G401.6 (cell line): ENCODE data around the gene ZMIZ1.

Experiments used
- FAIRE-seq: peaks from 2 replicates; lab custom pipeline; 2012; peaks lifted over from hg19 to GRCh38; lab: Jason Lieb, UNC

Gene ZMIZ1

GRCh38 chr10:79067241-79068202 is 1.2 kb upstream of the ZMIZ1 start:
- no peak for FAIRE-seq

GRCh38 chr10:79068203-79068561 is 584 bp upstream of the ZMIZ1 start:
- no peak for FAIRE-seq

- no peak for FAIRE-seq
These were observed 737 bp downstream of the ZMIZ1 start for GRCh38 chr10:79069325-79070080.

- no peak for FAIRE-seq
These were observed 1.4 kb downstream of the ZMIZ1 start for GRCh38 chr10:79070081-79070605.

GRCh38 chr10:79070606-79071395 is 2.0 kb downstream of the ZMIZ1 start:
- FAIRE-seq: no peak

GRCh38 chr10:79071396-79071923 is 2.7 kb downstream of the ZMIZ1 start:
- no peak for FAIRE-seq

GRCh38 chr10:79072041-79072441 is 3.3 kb downstream of the ZMIZ1 start:
- FAIRE-seq: no peak

GRCh38 chr10:79072994-79073645 is 4.4 kb downstream of the ZMIZ1 start:
- FAIRE-seq: no peak

GRCh38 chr10:79073784-79074432 is 5.1 kb downstream of the ZMIZ1 start:
- no peak for FAIRE-seq

- no peak for FAIRE-seq
These were observed 6.0 kb downstream of the ZMIZ1 start for GRCh38 chr10:79074732-79075131.

GRCh38 chr10:79075418-79075817 is 6.7 kb downstream of the ZMIZ1 start:
- FAIRE-seq: no peak

- no peak for FAIRE-seq
These were observed 8.9 kb downstream of the ZMIZ1 start for GRCh38 chr10:79077488-79078173.

- no peak for FAIRE-seq
These were observed 9.7 kb downstream of the ZMIZ1 start for GRCh38 chr10:79078367-79079053.

GRCh38 chr10:79079054-79079397 is 10.3 kb downstream of the ZMIZ1 start:
- FAIRE-seq: no peak

GRCh38 chr10:79079490-79080355 is 11.0 kb downstream of the ZMIZ1 start:
- FAIRE-seq: no peak

GRCh38 chr10:79081353-79082034 is 12.7 kb downstream of the ZMIZ1 start:
- no peak for FAIRE-seq

- FAIRE-seq: no peak
These were observed 13.2 kb downstream of the ZMIZ1 start for GRCh38 chr10:79082035-79082373.
